Spleen (tissue), 11 donors: ENCODE measurements around the gene CDK2AP2. TPM values are rescaled to one million over a fixed set of nuclear protein-coding genes. Genes with fewer than 3 reads are reported as not detected.

Source experiments
- DNase-seq: peaks from one replicate; pipeline ENCODE4 v3.0.0-alpha.2; 2020
- H3K27ac ChIP-seq, 8 donors: fragments of 200-600 bp; sonication (generic) in 7 of 8; 1 replicate in 4 of 8; 2 replicates in 4 of 8; pipeline versions ENCODE4 v1.5.0 to v1.8.0; 2016 to 2021; ENCODE audit warnings: inconsistent platforms in 4 of 8, mild to moderate bottlenecking in 4 of 8, moderate library complexity in 1 of 8
- H3K27me3 ChIP-seq, 7 donors: fragments of 200-600 bp; sonication (generic) in 6 of 7; replicated peaks in 1 of 7; 1 replicate in 4 of 7; 2 replicates in 3 of 7; pipeline versions ENCODE4 v1.5.0 to v1.8.0; 2016 to 2021; ENCODE audit warnings: inconsistent platforms in 3 of 7, mild to moderate bottlenecking in 1 of 7
- H3K36me3 ChIP-seq, 6 donors: fragments of 200-600 bp; sonication (generic) in 5 of 6; 1 replicate in 4 of 6; 2 replicates in 2 of 6; pipeline versions ENCODE4 v1.5.0 to v1.8.0; 2016 to 2021; ENCODE audit warnings: inconsistent platforms in 2 of 6
- H3K4me1 ChIP-seq, 6 donors: fragments of 200-600 bp; sonication (generic) in 5 of 6; 1 replicate in 3 of 6; 2 replicates in 3 of 6; pipeline versions ENCODE4 v1.5.0 to v1.8.0; 2016 to 2021; ENCODE audit warnings: inconsistent platforms in 3 of 6
- H3K4me3 ChIP-seq, 8 donors: fragments of 200-600 bp; sonication (generic) in 7 of 8; 1 replicate in 4 of 8; 2 replicates in 4 of 8; pipeline versions ENCODE4 v1.5.0 to v1.8.0; 2016 to 2021; ENCODE audit warnings: inconsistent platforms in 4 of 8, mild to moderate bottlenecking in 4 of 8, moderate library complexity in 2 of 8
- H3K9me3 ChIP-seq, 8 donors: fragments of 200-600 bp; sonication (generic) in 7 of 8; 1 replicate in 4 of 8; 2 replicates in 4 of 8; pipeline versions ENCODE4 v1.5.0 to v1.8.0; 2016 to 2021; ENCODE audit warnings: inconsistent platforms in 4 of 8
- POLR2A ChIP-seq, 3 donors: fragments of 450-650 bp; IDR thresholded peaks; one replicate each; pipeline ENCODE4 v1.5.1; 2017; ENCODE audit warnings: antibody characterized with exemption in 3 of 3, mild to moderate bottlenecking in 1 of 3
- POLR2AphosphoS5 ChIP-seq, 3 donors: sonication (generic); formaldehyde crosslinking; IDR thresholded peaks; one replicate each; pipeline ENCODE4 v1.5.1; 2017; ENCODE audit warnings: antibody characterized with exemption in 3 of 3
- WGBS, 5 donors: extraction: QIAGEN DNeasy Blood & Tissue Kit in 3 of 5; methylation state at CpG; one replicate each; pipeline versions ENCODE4 v1.1.5 to v1.1.7; 2013 to 2018; 5-methylcytosine and 5-hydroxymethylcytosine counted together
- intact Hi-C: fragments of 100-400 bp; cut with DNase I; formaldehyde crosslinking; loops from one replicate; pipeline ENCODE4 v1.15.0; 2023; ENCODE audit warnings: low total_unique reads
- polyA plus RNA-seq, 3 donors: library from polyadenylated mRNA; stranded (reverse); fragments of 200-250 nt; gene quantifications; one replicate each; pipeline ENCODE4 v1.2.1, GENCODE V29; 2013
- total RNA-seq, 7 donors: library from RNA; depleted of rRNA in 3 of 7; stranded (reverse); fragments of >200 nt in 3 of 7; fragmentation: NEBNext Ultra II Directional in 4 of 7; extraction: Animal tissue kit (Norgen Biotek cat#: 25700) in 4 of 7; gene quantifications; one replicate each; pipeline versions ENCODE4 v1.1.0 to v1.2.1, GENCODE V29; 2016 to 2021
- TF ChIP-seq, protein P1 (sequence below), 11 experiments: fragments of 200-600 bp in 7 of 11; fragments of 450-650 bp in 4 of 11; sonication (generic) in 4 of 11; IDR thresholded peaks in 8 of 11; conservative IDR thresholded peaks in 3 of 11; 1 replicate in 7 of 11; 2 replicates in 4 of 11; pipeline versions ENCODE4 v1.4.0 to v1.8.0; 2016 to 2021; ENCODE audit warnings: antibody characterized with exemption in 11 of 11, inconsistent platforms in 4 of 11, mild to moderate bottlenecking in 1 of 11
- donor health status: healthy with polysubstance abuse.
- donor health status: DM: no; HTN: no; CAD: no; lungs with moderate emphysema.
- donor health status: DM: no; HTN: no; CAD: no.
- donor health status: Bipolar disorder and iron deficiency.
- donor health status: healthy.
- donor health status: DM: no; HTN: no; CAD: no.
- donor health status: DM: yes; HTN: yes; CAD: no.

The CDK2AP2 gene
- total and polyA plus RNA-seq, 10 donors = 32.9 to 57.1 (median 42.6) TPM

DNA sequence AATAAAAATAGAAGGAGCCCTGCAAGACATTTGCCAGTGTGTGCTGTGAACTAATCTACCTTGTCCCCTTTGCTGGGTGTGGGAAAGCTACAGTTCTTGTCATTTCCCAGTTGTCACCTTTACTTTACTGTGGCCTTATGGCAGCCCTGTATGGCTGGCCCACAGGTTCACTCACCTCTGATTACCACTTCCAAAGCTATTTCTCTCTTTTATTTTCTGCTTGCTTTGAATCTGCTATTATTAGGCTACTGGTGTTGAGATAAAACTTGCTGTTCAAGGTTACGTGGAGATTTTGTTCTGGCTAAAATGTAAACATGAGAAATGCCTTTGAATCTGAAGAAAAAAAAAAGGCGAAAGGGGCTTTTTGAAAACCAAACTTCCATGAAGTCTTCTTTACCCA, 24.9 kb upstream of the CDK2AP2 start:
- H3K4me3 ChIP-seq = no peak overlapping the region
- no peaks in the 10 kb centered on the region for H3K36me3 ChIP-seq
- no peaks in the 10 kb centered on the region for H3K4me1 ChIP-seq
- TF ChIP-seq POLR2A (IDR thresholded peaks at IDR 0.05) (no peak), POLR2AphosphoS5 (IDR thresholded peaks at IDR 0.05) (no peak)
- TF ChIP-seq, protein P1, sequence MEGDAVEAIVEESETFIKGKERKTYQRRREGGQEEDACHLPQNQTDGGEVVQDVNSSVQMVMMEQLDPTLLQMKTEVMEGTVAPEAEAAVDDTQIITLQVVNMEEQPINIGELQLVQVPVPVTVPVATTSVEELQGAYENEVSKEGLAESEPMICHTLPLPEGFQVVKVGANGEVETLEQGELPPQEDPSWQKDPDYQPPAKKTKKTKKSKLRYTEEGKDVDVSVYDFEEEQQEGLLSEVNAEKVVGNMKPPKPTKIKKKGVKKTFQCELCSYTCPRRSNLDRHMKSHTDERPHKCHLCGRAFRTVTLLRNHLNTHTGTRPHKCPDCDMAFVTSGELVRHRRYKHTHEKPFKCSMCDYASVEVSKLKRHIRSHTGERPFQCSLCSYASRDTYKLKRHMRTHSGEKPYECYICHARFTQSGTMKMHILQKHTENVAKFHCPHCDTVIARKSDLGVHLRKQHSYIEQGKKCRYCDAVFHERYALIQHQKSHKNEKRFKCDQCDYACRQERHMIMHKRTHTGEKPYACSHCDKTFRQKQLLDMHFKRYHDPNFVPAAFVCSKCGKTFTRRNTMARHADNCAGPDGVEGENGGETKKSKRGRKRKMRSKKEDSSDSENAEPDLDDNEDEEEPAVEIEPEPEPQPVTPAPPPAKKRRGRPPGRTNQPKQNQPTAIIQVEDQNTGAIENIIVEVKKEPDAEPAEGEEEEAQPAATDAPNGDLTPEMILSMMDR (IDR thresholded peaks at IDR 0.05 in 8 of 11, conservative IDR thresholded peaks at IDR 0.05 in 3 of 11) = no peak
- H3K27me3 ChIP-seq = peaks cover 0 to 8% (median 0%) of the 10 kb centered on the region in 7 donors
- H3K9me3 ChIP-seq = peaks cover 0 to 35% (median 27%) of the 10 kb centered on the region in 8 donors
- intact Hi-C loops = no loop called here
- no peak overlapping the region for H3K27ac ChIP-seq
- DNase-seq = no peak
- WGBS, 5 donors = 88 to 95% (median 90%) methylated on average over 2 of the region's 2 CpGs

DNA sequence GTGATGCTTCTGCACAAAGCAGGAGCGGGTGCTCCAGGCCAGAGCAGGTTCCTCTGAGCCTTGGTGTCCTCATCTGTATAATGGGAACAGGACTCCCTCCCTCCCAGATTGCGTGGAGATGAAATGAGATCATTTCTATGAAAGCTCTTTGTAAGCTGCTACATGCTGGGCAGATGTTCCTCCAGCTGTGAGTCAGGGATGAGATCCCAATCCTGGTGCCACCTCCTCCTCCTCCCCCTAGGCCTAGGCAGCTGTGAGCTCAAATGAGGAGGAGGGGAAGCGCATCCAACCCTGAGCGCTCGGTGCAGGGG, 22.3 kb upstream of the CDK2AP2 start:
- intact Hi-C loops = no loop called here

DNA sequence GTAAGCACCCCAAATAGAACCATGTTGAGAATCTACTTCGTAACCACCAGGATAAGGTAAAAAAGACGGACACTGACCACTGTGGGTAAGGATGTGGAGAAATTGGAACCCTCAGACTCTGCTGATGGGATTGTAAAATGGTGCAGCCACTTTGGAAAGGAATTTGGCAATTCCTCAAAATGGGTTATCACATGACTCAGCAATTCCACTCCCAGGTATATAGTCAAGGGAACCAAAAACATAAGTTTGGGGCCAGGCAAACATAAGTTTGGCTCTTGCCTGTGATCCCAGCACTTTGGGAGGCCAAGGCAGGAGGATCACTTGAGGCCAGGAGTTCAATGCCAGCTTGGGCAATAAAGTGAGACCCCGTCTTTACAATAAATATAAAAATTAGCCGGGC, 20.4 kb upstream of the CDK2AP2 start:
- no peak overlapping the region for H3K27ac ChIP-seq
- DNase-seq = no peak
- WGBS, 5 donors = 85 to 94% (median 89%) methylated on average over 4 of the region's 4 CpGs
- no peaks in the 10 kb centered on the region for H3K36me3 ChIP-seq
- peaks cover 0 to 24% (median 0%) of the 10 kb centered on the region in 7 donors for H3K27me3 ChIP-seq
- TF ChIP-seq, protein P1 (IDR thresholded peaks at IDR 0.05 in 8 of 11, conservative IDR thresholded peaks at IDR 0.05 in 3 of 11) = no peak
- no peak for TF ChIP-seq POLR2AphosphoS5 (IDR thresholded peaks at IDR 0.05)
- TF ChIP-seq POLR2A (IDR thresholded peaks at IDR 0.05) = no peak
- no peak overlapping the region for H3K4me3 ChIP-seq
- peaks cover 0 to 11% (median 6%) of the 10 kb centered on the region in 8 donors for H3K9me3 ChIP-seq
- H3K4me1 ChIP-seq = no peaks in the 10 kb centered on the region
- intact Hi-C loops = no loop called here

More for the DNA sequence above, 22.3 kb upstream of the CDK2AP2 start:
- 85 to 93% (median 90%) methylated on average over 5 of the region's 5 CpGs for WGBS, 5 donors
- Histone ChIP-seq H3K27me3 (peaks cover 0 to 15% (median 0%) of the 10 kb centered on the region in 7 donors), H3K27ac (no peak overlapping the region), H3K4me1 (no peaks in the 10 kb centered on the region), H3K36me3 (no peaks in the 10 kb centered on the region), H3K4me3 (no peak overlapping the region), H3K9me3 (peaks cover 0 to 30% (median 23%) of the 10 kb centered on the region in 8 donors)
- no peak for DNase-seq
- TF ChIP-seq, protein P1 (IDR thresholded peaks at IDR 0.05 in 8 of 11, conservative IDR thresholded peaks at IDR 0.05 in 3 of 11) = no peak

DNA sequence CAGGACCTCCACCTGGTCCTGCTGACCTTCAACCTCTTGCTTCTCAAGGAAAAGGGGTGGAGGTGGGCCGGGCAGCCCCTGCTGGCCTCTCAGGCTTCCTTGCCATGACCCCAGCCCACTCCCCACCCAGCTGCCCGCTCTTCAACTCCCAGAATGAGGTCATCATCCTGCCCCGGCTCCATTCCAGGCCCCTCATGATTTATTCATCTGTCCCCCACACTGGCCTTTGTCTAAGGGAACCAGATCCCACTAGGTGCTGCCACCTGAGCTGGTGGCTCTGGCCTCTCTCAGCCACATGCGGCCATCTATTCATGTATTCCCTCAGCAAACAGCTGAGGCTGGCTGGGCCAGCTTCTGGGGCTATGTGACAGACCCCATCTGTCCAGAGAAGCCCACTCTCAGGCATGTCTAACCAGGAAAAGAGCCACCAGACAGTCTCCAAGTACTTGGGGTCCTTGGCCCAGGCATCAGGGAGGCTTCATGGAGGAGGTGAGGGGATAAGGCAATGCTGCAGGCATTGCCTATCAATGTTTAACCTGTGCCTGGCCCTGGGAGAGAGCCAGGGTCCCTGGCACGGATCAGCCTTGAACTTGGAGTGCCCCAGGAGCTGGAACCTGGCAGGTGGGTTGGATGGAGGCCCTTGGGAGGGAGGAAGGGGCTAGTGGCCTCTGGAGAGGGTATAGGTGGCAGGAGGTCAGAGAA, 17.5 kb upstream of the CDK2AP2 start:
- no peak for DNase-seq
- H3K4me3 ChIP-seq = no peak overlapping the region
- no peaks in the 10 kb centered on the region for H3K36me3 ChIP-seq
- 68 to 86% (median 73%) methylated on average over 5 of the region's 5 CpGs for WGBS, 5 donors
- peaks cover 0 to 25% (median 0%) of the 10 kb centered on the region in 7 donors for H3K27me3 ChIP-seq
- no peaks in the 10 kb centered on the region for H3K9me3 ChIP-seq
- intact Hi-C loops = no loop called here
- TF ChIP-seq POLR2A (IDR thresholded peaks at IDR 0.05) (no peak), POLR2AphosphoS5 (IDR thresholded peaks at IDR 0.05) (no peak)
- TF ChIP-seq, protein P1 (IDR thresholded peaks at IDR 0.05 in 8 of 11, conservative IDR thresholded peaks at IDR 0.05 in 3 of 11) = no peak
- no peaks in the 10 kb centered on the region for H3K4me1 ChIP-seq
- H3K27ac ChIP-seq = no peak overlapping the region
